SIG-M5 treated with dmso at 0.1 percent for 504 hours (cell line): Measurements from ENCODE around the gene PACSIN2.

ENCODE experiments used
- DNase-seq: peaks from one replicate; lab custom pipeline; 2025; ENCODE audit not compliant: unreplicated experiment; lab: John Stamatoyannopoulos, UW

Gene PACSIN2

GRCh38 chr22:42868751-42869251 is 146.1 kb downstream of the PACSIN2 start:
- DNase-seq, result no peak

DNA sequence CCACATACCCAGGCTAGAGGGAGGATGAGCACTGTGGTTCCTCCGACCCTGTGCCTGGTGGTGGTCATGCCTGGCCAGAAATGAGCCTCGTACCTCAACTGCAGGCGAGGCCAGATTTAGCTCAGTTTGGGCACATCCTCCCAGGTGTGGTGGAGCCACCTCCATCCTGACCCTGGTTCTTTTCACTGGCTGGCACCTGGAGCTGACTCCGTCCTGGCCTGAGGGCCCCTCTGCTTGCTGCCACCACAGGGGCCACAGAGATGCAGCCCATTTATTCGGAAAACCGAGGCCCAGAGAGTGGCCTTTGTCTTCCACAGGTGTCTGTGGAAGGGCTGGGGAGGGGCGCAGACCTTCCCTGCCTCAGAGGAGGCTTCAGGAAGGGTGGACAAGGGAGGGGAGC is 148.8 kb downstream of the PACSIN2 start:
- DNase-seq, result no peak

GRCh38 chr22:42865536-42865935 is 149.4 kb downstream of the PACSIN2 start:
- DNase-seq, result no peak

- DNase-seq, result peak; percentile 65
Measured at GRCh38 chr22:42863349-42863961, 151.5 kb downstream of the PACSIN2 start.

GRCh38 chr22:42862045-42862734 is 152.8 kb downstream of the PACSIN2 start:
- no peak for DNase-seq

GRCh38 chr22:42860968-42861367 is 154.0 kb downstream of the PACSIN2 start:
- no peak for DNase-seq

DNA sequence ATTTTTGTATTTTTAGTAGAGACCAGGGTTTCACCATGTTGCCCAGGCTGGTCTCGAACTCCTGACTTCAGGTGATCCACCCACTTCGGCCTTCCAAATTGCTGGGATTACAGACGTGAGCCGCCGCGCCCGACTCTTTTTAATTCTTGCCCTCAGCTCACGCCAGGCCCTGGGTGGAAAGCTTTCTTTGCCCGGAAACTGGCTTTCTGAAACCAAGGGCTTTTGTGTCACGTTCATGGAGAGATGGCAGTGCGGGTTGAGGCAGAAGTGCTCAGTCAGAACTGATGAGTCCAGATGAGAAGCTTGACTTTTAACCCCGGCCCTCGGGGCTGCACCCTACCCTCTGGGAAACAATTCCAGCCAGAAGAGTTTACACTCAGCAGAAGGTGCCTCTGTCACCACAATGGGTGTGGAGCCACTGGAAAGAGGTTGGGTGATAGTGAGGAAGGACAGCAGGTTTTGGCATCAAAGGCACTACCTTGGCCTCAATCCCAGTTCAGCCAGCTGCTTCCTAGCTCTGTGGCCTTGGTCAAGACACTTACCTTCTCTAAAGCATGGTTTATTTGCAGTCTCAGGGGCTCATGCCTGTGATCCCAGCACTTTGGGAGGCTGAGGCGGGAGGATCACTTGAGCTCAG is 157.0 kb downstream of the PACSIN2 start:
- no peak for DNase-seq

- DNase-seq, result peak; percentile 74
Measured at GRCh38 chr22:42856865-42857704, 157.9 kb downstream of the PACSIN2 start, which contains the start of gene ARFGAP3. ARFGAP3 (minus strand) TSS chr22:42857273; CDS start chr22:42857182, 91 bp downstream.

DNA sequence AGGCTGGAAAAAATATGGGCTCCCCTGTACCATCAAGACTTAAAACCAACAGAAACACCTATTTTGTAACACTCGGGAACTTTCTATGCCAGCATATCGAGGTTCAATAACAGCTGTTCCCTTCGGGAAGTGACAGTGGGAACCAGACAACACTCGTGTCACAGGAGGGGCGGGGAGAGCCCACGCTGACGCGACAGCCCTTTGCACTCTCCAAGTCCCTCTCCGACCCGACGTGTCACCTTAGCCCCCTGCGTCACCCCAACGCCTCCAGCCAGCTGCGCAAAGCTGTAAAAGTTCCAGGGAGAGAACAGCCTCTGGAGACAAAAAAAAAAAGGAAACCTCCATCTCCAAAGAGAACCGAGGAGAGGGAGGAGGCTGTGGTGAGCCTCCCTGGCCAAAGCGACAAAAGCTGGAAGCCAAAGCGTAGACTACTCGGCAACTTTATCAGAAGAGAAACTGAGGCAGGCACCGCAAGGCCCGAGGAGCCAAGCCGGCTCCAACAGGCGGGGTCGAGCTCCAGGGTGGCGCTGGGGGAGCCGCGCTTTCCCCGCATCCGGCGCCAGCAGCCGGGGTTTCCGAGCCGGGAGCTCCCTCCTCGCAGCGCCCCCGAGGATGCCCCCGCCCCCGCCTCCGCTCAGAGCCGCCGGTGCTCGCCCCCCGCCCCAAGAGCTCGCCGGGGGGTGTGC is 158.6 kb downstream of the PACSIN2 start:
- DNase-seq, result peak; percentile 14

GRCh38 chr22:42855721-42856120 is 159.2 kb downstream of the PACSIN2 start:
- DNase-seq, result no peak

DNA sequence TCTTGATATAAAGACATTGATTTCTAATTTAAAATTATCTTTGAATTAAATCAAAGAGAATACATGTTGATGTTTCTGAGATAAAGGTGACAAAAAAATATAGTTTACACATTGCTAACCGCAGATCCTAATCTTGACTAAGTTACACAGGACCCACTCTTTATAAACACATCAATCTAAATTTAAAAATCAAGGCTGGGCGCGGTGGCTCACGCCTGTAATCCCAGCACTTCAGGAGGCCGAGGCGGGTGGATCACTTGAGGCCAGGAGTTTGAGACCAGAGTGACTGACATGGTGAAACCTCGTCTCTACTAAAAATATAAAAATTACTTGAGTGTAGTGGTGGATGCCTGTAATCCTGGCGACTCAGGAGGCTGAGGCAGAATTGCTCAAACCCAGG is 159.7 kb downstream of the PACSIN2 start:
- no peak for DNase-seq

DNA sequence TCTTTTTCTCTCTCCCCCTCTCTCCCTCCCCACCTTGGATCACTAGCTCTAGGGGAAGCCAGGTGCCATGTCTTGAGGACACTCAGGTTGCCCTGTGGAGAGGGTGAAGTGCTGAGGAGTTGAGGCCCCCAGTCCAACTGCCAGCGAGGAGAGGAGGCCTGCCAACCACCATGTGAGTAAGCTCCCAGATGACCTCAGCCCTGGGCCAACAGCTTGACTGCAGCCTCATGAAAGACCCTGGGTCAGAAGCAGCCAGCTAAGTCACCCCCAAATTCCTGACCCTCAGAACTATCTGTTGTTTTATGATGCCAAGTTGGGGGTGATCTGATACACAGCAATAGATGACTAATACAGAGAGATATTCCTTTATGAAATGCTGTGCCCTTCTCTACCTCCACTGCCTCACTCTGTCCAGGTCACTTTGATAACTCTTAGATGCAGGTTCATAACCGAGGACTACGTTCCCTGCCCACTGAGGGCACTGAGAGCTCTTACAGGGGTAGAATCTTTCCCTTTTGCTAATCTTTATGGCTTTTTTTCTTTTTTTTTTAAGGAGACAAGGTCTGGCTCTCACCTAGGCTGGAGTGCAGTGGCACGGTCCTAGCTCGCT is 165.9 kb downstream of the PACSIN2 start:
- no peak for DNase-seq

GRCh38 chr22:42847110-42847509 is 167.8 kb downstream of the PACSIN2 start:
- DNase-seq, result no peak

GRCh38 chr22:42844756-42845155 is 170.2 kb downstream of the PACSIN2 start:
- DNase-seq, result no peak

DNA sequence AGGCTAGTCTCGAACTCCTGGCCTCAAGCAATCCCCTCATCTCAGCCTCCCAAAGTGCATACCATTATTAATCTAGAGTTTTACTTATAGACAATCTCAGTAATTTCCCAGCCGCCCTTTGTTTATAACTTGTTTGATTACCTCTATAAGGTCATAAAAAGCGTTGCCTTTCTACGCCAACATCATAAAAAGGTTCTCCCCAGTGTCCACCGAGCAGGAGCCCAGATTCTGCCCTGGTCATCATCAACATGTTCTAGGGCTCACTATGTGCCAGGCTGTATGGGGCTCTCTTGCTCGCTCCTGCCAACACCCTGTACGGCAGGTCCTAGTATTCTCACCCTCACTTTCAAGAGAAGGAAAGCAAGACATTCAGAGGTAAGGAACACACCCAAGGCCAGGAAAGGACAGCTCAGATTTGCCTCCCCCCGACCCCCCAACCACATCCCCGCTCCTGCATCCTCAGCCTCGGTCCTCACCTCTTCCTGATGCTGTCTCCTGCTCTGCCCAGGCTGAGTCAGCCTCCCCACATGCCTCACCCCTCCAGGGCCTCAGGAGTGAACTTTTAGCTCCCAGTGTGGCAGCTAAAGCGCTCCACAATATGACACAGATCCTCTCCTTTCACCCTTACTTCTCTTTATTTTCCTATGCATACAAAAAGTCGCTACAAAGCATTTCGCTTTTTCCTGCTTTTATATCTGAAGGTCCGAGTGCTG is 172.1 kb downstream of the PACSIN2 start:
- no peak for DNase-seq

DNA sequence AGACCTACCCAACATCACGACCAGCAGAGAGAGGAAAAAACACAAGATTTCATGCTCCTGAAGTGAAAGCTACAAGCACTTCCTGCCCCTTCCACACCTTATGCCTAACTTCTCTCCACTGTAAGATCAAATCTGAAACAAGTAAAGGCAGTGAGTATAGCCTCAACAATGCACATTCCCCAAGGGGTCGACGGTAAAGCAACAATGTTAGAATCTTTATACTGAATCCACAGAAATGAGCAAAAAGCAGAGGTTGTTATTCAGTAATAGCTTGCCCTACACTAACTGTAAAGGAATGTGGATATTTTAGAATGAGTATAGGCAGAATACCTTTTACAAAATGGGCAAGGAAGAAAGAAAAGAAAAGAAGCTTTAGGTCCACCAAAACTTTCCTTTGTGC is 173.5 kb downstream of the PACSIN2 start:
- no peak for DNase-seq

GRCh38 chr22:42837556-42837955 is 177.4 kb downstream of the PACSIN2 start:
- DNase-seq, result no peak

- no peak for DNase-seq
Measured at GRCh38 chr22:42836026-42836425, 178.9 kb downstream of the PACSIN2 start.

- DNase-seq, result no peak
Measured at GRCh38 chr22:42834177-42834949, 180.6 kb downstream of the PACSIN2 start.
